SK-N-SH (cell line): Measurements from ENCODE around the gene DSG4.

Experiments
- CHD2 ChIP-seq: fragments of 150-350 bp; IDR thresholded peaks from 2 replicates; pipeline ENCODE4 v1.6.1; 2018; ENCODE audit warnings: low read length; ENCODE audit not compliant: partially characterized antibody
- ELF1 ChIP-seq: IDR thresholded peaks from 2 replicates; pipeline ENCODE4 v1.4.0; 2012
- EP300 ChIP-seq, 2 experiments: IDR thresholded peaks; 2 replicates each; pipeline versions ENCODE4 v1.4.0 to v1.6.1; 2012; ENCODE audit warnings: borderline replicate concordance in 1 of 2, low read depth in 1 of 2, low read length in 1 of 2
- FOXM1 ChIP-seq: IDR thresholded peaks from 2 replicates; pipeline ENCODE4 v1.4.0; 2012; ENCODE audit warnings: low read depth, mild to moderate bottlenecking
- JUND ChIP-seq: IDR thresholded peaks from 2 replicates; pipeline ENCODE4 v1.4.0; 2012
- RAD21 ChIP-seq: IDR thresholded peaks from 2 replicates; pipeline ENCODE4 v1.6.1; 2012; ENCODE audit warnings: mild to moderate bottlenecking, low read length
- RFX5 ChIP-seq: IDR thresholded peaks from 2 replicates; pipeline ENCODE4 v1.6.1; 2012; ENCODE audit warnings: mild to moderate bottlenecking, improper control_type of control experiment, low read length
- SMC3 ChIP-seq: IDR thresholded peaks from 2 replicates; pipeline ENCODE4 v1.6.1; 2012; ENCODE audit warnings: low read depth, low read length, improper control_type of control experiment
- TAF1 ChIP-seq: IDR thresholded peaks from 2 replicates; pipeline ENCODE4 v1.6.1; 2012; ENCODE audit warnings: low read depth, mild to moderate bottlenecking, low read length, moderate library complexity, borderline replicate concordance
- TEAD4 ChIP-seq: IDR thresholded peaks from 2 replicates; pipeline ENCODE4 v1.4.0; 2012; ENCODE audit warnings: mild to moderate bottlenecking, borderline replicate concordance; ENCODE audit not compliant: insufficient read depth
- TF ChIP-seq, protein P1 (sequence below): fragments of 200-600 bp; sonication (generic); IDR thresholded peaks from 2 replicates; pipeline ENCODE4 v1.6.1; 2017; ENCODE audit warnings: antibody characterized with exemption, mild to moderate bottlenecking, moderate library complexity
- TF ChIP-seq, protein P2 (sequence below): fragments of 150-350 bp; IDR thresholded peaks from 2 replicates; pipeline ENCODE4 v1.6.1; 2017; ENCODE audit warnings: antibody characterized with exemption, low read length, low read depth, borderline replicate concordance
- TF ChIP-seq, protein P3 (sequence below): IDR thresholded peaks from 2 replicates; pipeline ENCODE4 v1.6.1; 2012; ENCODE audit warnings: mild to moderate bottlenecking, low read depth, low read length, moderate library complexity

DNA sequence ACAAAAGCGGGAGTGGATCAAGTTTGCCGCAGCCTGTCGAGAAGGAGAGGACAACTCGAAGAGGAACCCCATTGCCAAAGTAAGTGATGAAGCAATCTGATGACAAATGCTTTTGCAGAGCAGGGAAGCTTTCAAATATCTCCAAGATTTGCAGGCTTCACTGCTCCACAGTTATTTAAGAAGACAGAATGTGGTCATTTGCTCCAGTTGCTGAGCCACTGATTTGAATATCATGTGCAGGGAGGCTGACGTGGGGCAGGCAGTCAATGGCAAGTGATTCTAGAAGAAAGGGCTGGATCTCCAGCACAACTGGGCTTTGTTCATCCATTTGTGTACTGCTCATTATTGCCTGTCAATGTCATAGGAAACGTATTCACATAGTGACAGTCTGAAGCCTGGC lies 10.2 kb downstream of the DSG4 start:
- TF ChIP-seq, protein P1, sequence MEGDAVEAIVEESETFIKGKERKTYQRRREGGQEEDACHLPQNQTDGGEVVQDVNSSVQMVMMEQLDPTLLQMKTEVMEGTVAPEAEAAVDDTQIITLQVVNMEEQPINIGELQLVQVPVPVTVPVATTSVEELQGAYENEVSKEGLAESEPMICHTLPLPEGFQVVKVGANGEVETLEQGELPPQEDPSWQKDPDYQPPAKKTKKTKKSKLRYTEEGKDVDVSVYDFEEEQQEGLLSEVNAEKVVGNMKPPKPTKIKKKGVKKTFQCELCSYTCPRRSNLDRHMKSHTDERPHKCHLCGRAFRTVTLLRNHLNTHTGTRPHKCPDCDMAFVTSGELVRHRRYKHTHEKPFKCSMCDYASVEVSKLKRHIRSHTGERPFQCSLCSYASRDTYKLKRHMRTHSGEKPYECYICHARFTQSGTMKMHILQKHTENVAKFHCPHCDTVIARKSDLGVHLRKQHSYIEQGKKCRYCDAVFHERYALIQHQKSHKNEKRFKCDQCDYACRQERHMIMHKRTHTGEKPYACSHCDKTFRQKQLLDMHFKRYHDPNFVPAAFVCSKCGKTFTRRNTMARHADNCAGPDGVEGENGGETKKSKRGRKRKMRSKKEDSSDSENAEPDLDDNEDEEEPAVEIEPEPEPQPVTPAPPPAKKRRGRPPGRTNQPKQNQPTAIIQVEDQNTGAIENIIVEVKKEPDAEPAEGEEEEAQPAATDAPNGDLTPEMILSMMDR: no peak
- no peak for TF ChIP-seq EP300 (IDR thresholded peaks at IDR 0.05; ENCODE audit: borderline replicate concordance in 1 of 2, low read depth in 1 of 2, low read length in 1 of 2)
- TF ChIP-seq JUND: no peak
- TF ChIP-seq RAD21: no peak
- TF ChIP-seq, protein P2, sequence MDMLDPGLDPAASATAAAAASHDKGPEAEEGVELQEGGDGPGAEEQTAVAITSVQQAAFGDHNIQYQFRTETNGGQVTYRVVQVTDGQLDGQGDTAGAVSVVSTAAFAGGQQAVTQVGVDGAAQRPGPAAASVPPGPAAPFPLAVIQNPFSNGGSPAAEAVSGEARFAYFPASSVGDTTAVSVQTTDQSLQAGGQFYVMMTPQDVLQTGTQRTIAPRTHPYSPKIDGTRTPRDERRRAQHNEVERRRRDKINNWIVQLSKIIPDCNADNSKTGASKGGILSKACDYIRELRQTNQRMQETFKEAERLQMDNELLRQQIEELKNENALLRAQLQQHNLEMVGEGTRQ: no peak
- no peak for TF ChIP-seq SMC3
- TF ChIP-seq, protein P3, sequence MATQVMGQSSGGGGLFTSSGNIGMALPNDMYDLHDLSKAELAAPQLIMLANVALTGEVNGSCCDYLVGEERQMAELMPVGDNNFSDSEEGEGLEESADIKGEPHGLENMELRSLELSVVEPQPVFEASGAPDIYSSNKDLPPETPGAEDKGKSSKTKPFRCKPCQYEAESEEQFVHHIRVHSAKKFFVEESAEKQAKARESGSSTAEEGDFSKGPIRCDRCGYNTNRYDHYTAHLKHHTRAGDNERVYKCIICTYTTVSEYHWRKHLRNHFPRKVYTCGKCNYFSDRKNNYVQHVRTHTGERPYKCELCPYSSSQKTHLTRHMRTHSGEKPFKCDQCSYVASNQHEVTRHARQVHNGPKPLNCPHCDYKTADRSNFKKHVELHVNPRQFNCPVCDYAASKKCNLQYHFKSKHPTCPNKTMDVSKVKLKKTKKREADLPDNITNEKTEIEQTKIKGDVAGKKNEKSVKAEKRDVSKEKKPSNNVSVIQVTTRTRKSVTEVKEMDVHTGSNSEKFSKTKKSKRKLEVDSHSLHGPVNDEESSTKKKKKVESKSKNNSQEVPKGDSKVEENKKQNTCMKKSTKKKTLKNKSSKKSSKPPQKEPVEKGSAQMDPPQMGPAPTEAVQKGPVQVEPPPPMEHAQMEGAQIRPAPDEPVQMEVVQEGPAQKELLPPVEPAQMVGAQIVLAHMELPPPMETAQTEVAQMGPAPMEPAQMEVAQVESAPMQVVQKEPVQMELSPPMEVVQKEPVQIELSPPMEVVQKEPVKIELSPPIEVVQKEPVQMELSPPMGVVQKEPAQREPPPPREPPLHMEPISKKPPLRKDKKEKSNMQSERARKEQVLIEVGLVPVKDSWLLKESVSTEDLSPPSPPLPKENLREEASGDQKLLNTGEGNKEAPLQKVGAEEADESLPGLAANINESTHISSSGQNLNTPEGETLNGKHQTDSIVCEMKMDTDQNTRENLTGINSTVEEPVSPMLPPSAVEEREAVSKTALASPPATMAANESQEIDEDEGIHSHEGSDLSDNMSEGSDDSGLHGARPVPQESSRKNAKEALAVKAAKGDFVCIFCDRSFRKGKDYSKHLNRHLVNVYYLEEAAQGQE: no peak
- no peak for TF ChIP-seq FOXM1
- TF ChIP-seq RFX5: no peak
- TF ChIP-seq TEAD4: no peak
- TF ChIP-seq CHD2: no peak
- TF ChIP-seq ELF1: no peak
- TF ChIP-seq TAF1: no peak
